Measurements from ENCODE around the gene CFAP206.

The CFAP206 gene

DNA sequence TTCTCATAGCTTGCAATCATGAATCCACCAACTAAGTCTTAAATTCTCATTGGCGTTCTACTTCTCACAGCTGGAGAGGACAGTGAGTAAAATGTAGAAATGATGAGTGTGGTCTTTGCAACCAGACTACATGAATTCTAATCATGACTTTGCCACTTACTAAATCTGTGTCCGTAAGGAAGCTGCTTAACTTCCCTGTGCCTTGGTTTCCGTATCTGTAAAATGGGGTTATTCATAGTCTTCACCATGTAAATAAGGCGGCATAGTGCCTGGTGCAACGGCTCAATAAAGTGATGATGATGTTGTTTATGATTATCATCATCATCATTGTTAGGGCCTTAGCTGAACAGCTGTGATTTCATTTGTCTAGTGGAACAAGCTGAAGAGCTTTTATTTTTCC lies 12.6 kb downstream of the CFAP206 start:
- TF ChIP-seq, protein P1, sequence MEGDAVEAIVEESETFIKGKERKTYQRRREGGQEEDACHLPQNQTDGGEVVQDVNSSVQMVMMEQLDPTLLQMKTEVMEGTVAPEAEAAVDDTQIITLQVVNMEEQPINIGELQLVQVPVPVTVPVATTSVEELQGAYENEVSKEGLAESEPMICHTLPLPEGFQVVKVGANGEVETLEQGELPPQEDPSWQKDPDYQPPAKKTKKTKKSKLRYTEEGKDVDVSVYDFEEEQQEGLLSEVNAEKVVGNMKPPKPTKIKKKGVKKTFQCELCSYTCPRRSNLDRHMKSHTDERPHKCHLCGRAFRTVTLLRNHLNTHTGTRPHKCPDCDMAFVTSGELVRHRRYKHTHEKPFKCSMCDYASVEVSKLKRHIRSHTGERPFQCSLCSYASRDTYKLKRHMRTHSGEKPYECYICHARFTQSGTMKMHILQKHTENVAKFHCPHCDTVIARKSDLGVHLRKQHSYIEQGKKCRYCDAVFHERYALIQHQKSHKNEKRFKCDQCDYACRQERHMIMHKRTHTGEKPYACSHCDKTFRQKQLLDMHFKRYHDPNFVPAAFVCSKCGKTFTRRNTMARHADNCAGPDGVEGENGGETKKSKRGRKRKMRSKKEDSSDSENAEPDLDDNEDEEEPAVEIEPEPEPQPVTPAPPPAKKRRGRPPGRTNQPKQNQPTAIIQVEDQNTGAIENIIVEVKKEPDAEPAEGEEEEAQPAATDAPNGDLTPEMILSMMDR (IDR thresholded peaks at IDR 0.05; ENCODE audit: insufficient read depth, low read depth, low read length, missing control alignments), result no peak
- no peak for DNase-seq (ENCODE audit: low read depth)
- H3K4me3 ChIP-seq (ENCODE audit: low read depth, low read length), result no peak overlapping the region

DNA sequence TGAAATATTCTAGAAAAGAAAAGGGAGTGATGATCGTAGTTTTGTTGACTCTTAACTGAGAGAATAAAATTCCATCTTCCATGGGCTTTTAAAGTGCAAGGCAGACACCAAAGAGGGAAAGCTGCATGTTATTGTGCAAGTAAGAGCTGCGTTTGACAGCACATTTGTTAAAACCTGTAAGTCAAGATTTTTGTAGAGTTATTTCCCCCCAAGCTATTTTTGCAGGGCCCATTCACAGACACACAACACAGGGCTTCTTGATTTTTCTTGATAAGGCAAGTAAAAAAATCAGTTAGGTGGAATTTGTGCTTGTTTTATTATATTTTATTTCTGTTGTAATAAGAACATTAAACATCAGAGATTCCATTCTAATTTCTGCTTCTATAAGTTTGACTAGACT lies 13.8 kb downstream of the CFAP206 start:
- H3K4me3 ChIP-seq (ENCODE audit: low read depth, low read length), result no peak overlapping the region
- no peak for DNase-seq (ENCODE audit: low read depth)
- TF ChIP-seq, protein P1 (IDR thresholded peaks at IDR 0.05; ENCODE audit: insufficient read depth, low read depth, low read length, missing control alignments), result no peak

DNA sequence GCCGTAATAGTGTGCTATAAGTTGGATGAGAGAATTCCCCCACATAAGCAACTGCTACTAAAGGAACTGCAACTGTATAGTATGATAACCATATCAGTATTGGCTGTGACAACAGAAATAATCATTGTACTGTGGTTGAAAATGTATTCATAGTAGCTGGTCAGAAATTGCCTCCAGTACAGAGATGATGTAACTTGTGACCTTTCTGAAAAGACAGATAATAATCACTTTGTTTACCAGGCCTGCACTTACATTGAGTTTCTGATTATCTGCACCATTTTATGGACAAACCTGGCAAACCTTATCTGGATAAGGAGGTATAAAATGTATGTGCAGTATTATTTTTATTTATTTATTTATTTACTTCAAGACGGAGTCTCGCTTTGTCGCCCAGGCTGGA lies 19.0 kb downstream of the CFAP206 start:
- H3K4me3 ChIP-seq (ENCODE audit: low read depth, low read length), result no peak overlapping the region
- DNase-seq (ENCODE audit: low read depth), result no peak
- TF ChIP-seq, protein P1 (IDR thresholded peaks at IDR 0.05; ENCODE audit: insufficient read depth, low read depth, low read length, missing control alignments), result no peak

DNA sequence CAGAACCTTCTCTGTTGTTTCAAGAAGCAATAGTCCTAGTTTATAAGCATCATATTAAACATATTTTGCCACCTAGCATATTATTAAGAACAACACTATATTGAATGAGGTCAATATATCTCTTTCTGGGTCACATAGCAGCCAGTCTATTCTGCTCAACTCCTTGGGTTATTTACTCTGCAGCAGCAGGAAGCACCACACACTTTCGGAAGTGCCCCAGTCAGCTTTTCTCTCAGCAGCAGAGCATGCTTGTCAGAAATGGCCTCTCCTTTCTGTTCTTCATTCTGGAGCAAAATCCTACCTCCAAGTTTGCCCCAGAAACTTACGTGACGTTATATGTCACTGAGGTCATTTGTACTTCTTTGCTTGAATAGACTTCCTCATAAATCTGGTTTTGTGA lies 22.7 kb downstream of the CFAP206 start:
- TF ChIP-seq, protein P1 (IDR thresholded peaks at IDR 0.05; ENCODE audit: insufficient read depth, low read depth, low read length, missing control alignments), result no peak
- peak; percentile 8 for DNase-seq (ENCODE audit: low read depth)
- no peak overlapping the region for H3K4me3 ChIP-seq (ENCODE audit: low read depth, low read length)

DNA sequence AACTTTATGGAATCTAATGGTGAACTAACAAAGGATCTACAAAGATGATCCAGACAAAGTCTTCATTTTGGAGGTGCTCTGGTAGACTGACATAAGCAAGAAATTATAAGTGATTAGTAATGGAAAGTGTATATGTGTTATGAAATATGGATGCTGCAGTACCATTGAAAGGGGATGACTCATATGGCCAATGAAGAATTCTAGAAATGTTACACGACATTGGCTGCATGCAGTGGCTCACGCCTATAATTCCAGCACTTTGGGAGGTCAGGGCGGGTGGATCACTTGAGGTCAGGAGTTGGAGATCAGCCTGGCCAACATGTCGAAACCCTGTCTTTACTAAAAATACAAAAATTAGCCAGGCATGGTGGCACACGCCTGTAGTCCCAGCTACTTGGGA lies 23.5 kb downstream of the CFAP206 start:
- TF ChIP-seq, protein P1 (IDR thresholded peaks at IDR 0.05; ENCODE audit: insufficient read depth, low read depth, low read length, missing control alignments), result no peak
- H3K4me3 ChIP-seq (ENCODE audit: low read depth, low read length), result no peak overlapping the region
- no peak for DNase-seq (ENCODE audit: low read depth)

DNA sequence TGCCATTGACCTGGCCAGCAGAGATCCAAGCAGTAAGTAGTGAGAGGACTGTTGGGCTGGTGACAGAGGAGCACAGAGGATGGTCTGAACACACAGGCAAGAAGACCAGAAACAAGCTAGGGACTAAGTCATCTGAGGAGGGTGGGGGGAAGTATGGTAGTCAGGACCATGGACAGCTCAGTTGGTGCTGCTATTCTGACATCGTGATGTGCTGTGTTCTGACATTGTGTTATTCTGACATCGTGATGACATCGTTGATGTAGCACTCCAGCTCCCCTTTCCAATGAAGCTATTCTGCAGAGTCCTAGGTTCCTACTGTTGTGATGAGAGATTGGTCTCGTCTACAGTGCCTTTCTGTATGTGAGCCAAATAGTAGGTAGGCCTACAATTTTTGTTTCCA lies 28.7 kb downstream of the CFAP206 start:
- DNase-seq (ENCODE audit: low read depth), result peak; percentile 73
- H3K4me3 ChIP-seq (ENCODE audit: low read depth, low read length), result no peak overlapping the region
- TF ChIP-seq, protein P1 (IDR thresholded peaks at IDR 0.05; ENCODE audit: insufficient read depth, low read depth, low read length, missing control alignments), result no peak

DNA sequence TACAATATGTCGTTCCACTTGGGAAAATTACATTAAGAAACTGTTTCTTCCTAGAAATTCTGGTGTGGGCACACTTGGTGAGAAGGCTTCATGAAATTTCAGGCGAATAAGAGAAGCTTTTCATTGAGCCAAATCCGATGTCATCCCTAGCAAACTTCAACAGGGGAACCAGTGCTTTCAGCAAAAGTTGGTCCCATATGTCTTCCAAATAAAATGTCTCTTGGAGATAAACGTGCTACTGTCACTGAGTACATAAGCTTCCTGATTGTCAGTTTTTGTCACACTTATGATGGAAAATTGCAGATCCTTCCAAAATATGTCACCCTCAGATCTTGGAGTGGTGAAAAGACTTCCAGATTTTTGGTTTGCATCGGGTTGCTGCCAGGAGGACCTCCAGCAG lies 33.9 kb downstream of the CFAP206 start:
- no peak overlapping the region for H3K4me3 ChIP-seq (ENCODE audit: low read depth, low read length)
- TF ChIP-seq, protein P1 (IDR thresholded peaks at IDR 0.05; ENCODE audit: insufficient read depth, low read depth, low read length, missing control alignments), result no peak
- no peak for DNase-seq (ENCODE audit: low read depth)
